Large intestine (tissue), 12 donors: ENCODE data around the gene ITIH1. TPM values are rescaled to one million over a fixed set of nuclear protein-coding genes. Genes with fewer than 3 reads are reported as not detected.
"Not testable (repeated sequence)": the region's sequence is repeated elsewhere in the genome, so short reads cannot be mapped to it uniquely, and the experiment has no call there.

ENCODE experiments used
- DNase-seq, 2 donors: peaks; one replicate each; pipeline versions ENCODE4 v3.0.0 to v3.0.0-alpha.2; 2013
- H3K27ac ChIP-seq: one replicate; pipeline ENCODE4 v1.5.1; 2013; ENCODE audit warnings: low read length
- H3K27me3 ChIP-seq: 2 replicates; pipeline ENCODE4 v1.6.1; 2013; ENCODE audit warnings: low read length; ENCODE audit not compliant: control insufficient read depth, insufficient read depth
- H3K36me3 ChIP-seq: 2 replicates; pipeline ENCODE4 v1.6.1; 2013; ENCODE audit warnings: low read length; ENCODE audit not compliant: control insufficient read depth, insufficient read depth
- H3K4me1 ChIP-seq: one replicate; pipeline ENCODE4 v1.6.1; 2013; ENCODE audit warnings: low read length; ENCODE audit not compliant: control insufficient read depth, insufficient read depth
- H3K4me3 ChIP-seq: one replicate; pipeline ENCODE4 v1.5.1; 2013; ENCODE audit warnings: low read length
- H3K9me3 ChIP-seq: one replicate; pipeline ENCODE4 v1.6.1; 2013; ENCODE audit warnings: mild to moderate bottlenecking, low read depth, low read length, moderate library complexity; ENCODE audit not compliant: control insufficient read depth
- WGBS: methylation state at CpG from one replicate; pipeline ENCODE4 v1.1.5; 2013; ENCODE audit warnings: low lambda C conversion rate; ENCODE audit not compliant: insufficient coverage; 5-methylcytosine and 5-hydroxymethylcytosine counted together
- long read RNA-seq, 11 donors: transcript quantifications; one replicate each; lab custom pipeline, GENCODE V29; 2026
- polyA plus RNA-seq: library from polyadenylated mRNA; unstranded; fragments of 120-200 nt; gene quantifications from one replicate; pipeline ENCODE4 v1.2.1, GENCODE V29; 2013

The ITIH1 gene, protein sequence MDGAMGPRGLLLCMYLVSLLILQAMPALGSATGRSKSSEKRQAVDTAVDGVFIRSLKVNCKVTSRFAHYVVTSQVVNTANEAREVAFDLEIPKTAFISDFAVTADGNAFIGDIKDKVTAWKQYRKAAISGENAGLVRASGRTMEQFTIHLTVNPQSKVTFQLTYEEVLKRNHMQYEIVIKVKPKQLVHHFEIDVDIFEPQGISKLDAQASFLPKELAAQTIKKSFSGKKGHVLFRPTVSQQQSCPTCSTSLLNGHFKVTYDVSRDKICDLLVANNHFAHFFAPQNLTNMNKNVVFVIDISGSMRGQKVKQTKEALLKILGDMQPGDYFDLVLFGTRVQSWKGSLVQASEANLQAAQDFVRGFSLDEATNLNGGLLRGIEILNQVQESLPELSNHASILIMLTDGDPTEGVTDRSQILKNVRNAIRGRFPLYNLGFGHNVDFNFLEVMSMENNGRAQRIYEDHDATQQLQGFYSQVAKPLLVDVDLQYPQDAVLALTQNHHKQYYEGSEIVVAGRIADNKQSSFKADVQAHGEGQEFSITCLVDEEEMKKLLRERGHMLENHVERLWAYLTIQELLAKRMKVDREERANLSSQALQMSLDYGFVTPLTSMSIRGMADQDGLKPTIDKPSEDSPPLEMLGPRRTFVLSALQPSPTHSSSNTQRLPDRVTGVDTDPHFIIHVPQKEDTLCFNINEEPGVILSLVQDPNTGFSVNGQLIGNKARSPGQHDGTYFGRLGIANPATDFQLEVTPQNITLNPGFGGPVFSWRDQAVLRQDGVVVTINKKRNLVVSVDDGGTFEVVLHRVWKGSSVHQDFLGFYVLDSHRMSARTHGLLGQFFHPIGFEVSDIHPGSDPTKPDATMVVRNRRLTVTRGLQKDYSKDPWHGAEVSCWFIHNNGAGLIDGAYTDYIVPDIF
- polyA plus RNA-seq: 1.6 TPM
- long read RNA-seq, donor 1: 0 reads
- long read RNA-seq, donor 2: 0 reads
- long read RNA-seq, donor 3: 0 reads
- long read RNA-seq, donor 4: 0 reads
- long read RNA-seq, donor 5, partial matches to known transcripts: 0 of 1 reads
- long read RNA-seq, donor 5, other reads (novel, unspliced or antisense): 0 of 1 reads
- long read RNA-seq, donor 6, partial matches to known transcripts: 0 of 1 reads
- long read RNA-seq, donor 6, other reads (novel, unspliced or antisense): 0 of 1 reads
- long read RNA-seq, donor 7, partial matches to known transcripts: 0 of 2 reads
- long read RNA-seq, donor 7, other reads (novel, unspliced or antisense): 0 of 2 reads
- long read RNA-seq, donor 8: 0 reads
- long read RNA-seq, donor 9: 0 reads
- long read RNA-seq, donor 10: 0 reads
- long read RNA-seq, donor 11: 0 reads

DNA sequence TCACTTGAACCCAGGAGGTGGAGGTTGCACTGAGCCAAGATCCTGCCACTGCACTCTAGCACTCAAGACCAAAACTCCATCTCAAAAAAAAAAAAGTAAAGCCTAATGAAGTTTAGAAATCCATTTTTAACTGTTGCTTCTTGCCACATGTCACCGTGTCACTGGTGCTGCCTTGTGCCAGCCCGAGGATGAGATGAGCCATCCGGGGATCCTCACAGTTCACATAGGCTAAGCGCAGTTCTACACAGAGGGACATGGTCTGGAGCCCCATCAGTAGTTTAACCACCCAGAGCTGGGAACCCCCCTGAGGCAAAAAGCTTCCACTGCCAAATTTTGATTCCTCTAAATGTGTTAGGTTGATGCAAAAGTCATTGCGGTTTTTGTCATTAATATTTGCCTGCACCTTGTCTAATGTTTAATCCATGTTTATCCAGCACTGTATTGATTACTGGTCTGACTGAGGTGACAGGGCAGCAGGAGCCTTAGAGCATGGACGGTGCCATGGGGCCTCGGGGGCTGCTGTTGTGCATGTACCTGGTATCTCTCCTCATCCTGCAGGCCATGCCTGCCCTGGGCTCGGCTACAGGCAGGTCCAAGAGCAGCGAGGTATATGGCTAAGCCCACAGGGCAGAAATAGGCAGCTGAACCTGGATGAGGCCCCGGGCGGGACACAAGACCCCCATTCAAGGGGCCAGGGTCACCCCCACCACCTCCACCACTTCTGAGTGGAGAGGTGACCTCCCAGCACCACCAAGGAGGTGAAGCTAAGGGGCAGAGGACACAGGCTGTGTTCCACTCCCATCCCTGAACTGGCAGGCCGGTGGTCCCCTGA is at the start of gene ITIH1:
TSS of gene ITIH1 (plus strand) at position 473 of the 832 bp plus-strand sequence. CDS start at position 490, 17 bp downstream.
- no peaks in the 10 kb centered on the region for H3K36me3 ChIP-seq
- H3K4me1 ChIP-seq: peaks cover 30% of the 10 kb centered on the region
- no peak within 1 kb of the TSS for H3K4me3 ChIP-seq
- no CpG with 5 or more reads among the region's 12 CpGs for WGBS
- H3K27me3 ChIP-seq: peaks cover 4% of the 10 kb centered on the region
- H3K9me3 ChIP-seq: no peaks in the 10 kb centered on the region
- no peak for DNase-seq
- H3K27ac ChIP-seq: peak within 1 kb of the TSS; percentile 73

DNA sequence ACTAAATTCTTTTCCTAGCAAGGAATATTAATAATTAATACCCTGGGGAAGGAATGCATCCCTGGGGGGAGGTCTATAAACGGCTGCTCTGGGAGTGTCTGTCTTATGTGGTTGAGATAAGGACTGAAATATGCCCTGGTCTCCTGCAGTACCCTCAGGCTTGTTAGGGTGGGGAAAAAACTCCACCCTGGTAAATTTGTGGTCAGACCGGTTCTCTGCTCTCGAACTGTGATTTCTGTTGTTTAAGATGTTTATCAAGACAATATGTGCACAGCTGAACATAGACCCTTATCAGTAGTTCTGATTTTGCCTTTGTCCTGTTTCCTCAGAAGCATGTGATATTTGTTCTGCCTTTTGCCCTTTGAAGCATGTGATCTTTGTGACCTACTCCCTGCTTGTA is 48.6 kb upstream of the ITIH1 start:
- no CpG with 5 or more reads among the region's 3 CpGs for WGBS
- H3K27me3 ChIP-seq, H3K4me1 ChIP-seq, H3K4me3 ChIP-seq, H3K27ac ChIP-seq, DNase-seq, H3K9me3 ChIP-seq: not testable (repeated sequence)
- peaks cover 27% of the 10 kb centered on the region for H3K36me3 ChIP-seq

DNA sequence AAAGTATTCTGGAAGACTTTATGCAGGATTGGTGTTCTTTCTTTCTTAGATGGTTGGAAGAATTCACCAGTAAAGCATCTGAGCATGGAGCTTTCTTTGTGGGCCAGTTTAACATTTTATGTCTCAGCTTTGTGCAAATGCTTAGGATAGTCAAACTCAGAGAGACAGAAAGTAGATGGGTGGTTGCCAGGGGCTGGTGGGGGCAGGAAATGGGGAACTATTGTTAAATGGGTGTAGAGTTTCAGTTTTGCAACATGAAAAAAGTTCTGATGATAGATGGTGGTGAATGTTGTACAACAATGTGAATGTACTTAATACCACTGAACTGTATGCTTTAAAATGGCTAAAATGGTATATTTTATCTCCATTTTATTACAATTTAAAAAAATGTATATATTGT is 46.7 kb upstream of the ITIH1 start:
- DNase-seq: no peak
- H3K9me3 ChIP-seq: peaks cover 5% of the 10 kb centered on the region
- H3K27me3 ChIP-seq: no peaks in the 10 kb centered on the region
- peaks cover 38% of the 10 kb centered on the region for H3K36me3 ChIP-seq
- no peaks in the 10 kb centered on the region for H3K4me1 ChIP-seq
- no peak overlapping the region for H3K27ac ChIP-seq
- H3K4me3 ChIP-seq: no peak overlapping the region

DNA sequence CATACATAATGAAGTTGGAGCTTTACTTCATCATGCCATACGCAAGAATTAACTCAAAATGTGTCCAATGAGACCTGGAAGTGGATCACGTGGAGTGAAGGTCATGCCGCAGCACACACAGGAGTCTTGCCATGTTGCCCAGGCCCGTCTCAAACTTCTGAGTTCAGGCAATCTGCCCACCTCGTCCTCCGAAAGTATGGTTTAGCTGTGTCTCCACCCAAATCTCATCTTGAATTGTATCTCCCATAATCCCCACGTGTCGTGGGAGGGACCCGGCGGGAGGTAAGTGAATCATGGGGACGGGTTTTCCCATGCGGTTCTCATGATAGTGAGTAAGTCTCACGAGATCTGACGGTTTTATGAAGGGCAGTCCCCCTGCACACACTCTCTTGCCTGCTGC is 45.8 kb upstream of the ITIH1 start:
- Histone ChIP-seq H3K4me3 (no peak overlapping the region), H3K4me1 (no peaks in the 10 kb centered on the region), H3K27ac (no peak overlapping the region), H3K27me3 (no peaks in the 10 kb centered on the region), H3K36me3 (peaks cover 42% of the 10 kb centered on the region), H3K9me3 (peaks cover 5% of the 10 kb centered on the region)
- DNase-seq: no peak
- no CpG with 5 or more reads among the region's 14 CpGs for WGBS

DNA sequence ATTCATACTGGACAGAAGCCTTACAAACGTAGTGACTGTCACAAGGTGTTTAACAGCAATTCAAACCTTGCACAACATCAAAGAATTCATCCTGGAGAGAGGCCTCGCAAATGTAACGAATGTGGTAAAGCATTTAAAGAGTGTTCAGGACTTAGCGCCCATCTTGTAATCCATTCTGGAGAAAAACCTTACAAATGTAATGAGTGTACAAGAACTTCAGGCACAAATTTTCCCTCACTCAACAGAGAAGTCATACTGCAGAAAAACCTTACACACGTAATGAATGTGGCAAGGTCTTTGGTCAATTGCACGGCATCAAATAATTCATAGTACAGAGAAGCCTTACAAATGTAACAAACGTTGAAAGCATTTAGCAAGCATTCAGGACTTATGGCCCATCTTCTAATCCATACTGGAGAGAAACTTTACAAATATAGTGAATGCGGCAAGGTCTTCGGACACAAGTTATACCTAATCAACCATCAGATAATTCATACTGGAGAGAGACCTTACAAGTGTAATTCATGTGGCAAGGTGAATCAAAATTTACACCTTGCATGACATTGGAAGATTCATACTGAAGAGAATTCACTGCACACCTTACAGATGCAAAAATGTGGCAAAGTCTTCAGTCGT is 44.0 kb upstream of the ITIH1 start:
- 100% methylated on average over 1 of the region's 10 CpGs for WGBS
- Histone ChIP-seq H3K36me3 (peaks cover 54% of the 10 kb centered on the region), H3K4me1 (no peaks in the 10 kb centered on the region), H3K4me3 (no peak overlapping the region), H3K27ac (no peak overlapping the region), H3K9me3 (peaks cover 5% of the 10 kb centered on the region), H3K27me3 (no peaks in the 10 kb centered on the region)
- DNase-seq: no peak

DNA sequence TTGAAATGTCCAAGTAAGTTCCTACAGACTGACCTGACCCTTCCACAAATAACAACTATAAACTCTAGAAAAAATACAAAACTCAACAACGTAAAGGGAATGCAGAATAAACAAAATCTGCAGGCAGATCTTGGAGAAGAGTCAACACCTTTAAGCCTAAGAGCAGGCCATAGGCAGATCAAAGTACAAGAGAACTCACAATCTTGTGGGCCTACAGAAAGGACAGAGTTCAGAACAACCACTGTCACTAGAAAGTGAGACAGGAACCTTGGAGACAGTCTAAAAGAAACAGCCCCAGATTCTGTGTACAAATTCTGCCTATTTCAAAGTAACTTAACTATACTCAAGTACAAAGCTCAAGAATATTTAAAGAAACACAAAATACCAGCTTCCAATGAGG is 37.7 kb upstream of the ITIH1 start:
- no peaks in the 10 kb centered on the region for H3K27me3 ChIP-seq
- H3K4me3 ChIP-seq: no peak overlapping the region
- DNase-seq: peak; percentile 43 to 70
- no peaks in the 10 kb centered on the region for H3K9me3 ChIP-seq
- peak overlapping the region; percentile 87 for H3K27ac ChIP-seq
- peaks cover 61% of the 10 kb centered on the region for H3K36me3 ChIP-seq
- H3K4me1 ChIP-seq: peaks cover 4% of the 10 kb centered on the region
- WGBS: no CpG with 5 or more reads among the region's 1 CpG

DNA sequence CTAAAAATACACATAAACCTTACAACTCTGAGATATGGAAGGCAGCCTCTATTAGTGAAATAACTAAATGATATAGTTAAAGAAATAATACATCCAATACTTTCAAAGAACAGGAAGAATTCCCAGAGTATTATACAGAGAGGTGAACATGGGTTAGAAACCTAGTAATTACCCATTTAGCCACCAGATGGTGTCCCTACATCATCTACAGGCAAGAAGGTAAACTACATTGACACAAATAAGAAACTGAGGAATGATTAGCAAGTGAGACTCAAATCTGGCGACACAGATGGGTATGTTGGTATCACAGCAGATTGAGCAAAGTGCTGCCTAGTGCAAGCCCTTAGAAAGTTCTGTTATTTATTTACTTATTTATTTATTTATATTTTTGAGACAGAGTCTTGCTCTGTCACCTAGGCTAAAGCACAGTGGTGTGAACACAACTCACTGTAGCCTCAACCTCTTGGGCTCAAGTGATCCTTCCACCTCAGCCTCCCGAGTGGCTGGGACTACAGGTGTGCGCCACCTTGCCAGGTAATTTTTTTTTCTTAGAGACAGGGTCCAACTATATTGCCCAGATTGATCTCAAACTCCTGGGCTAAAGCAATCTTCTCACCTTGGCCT is 34.9 kb upstream of the ITIH1 start:
- Histone ChIP-seq H3K27me3 (no peaks in the 10 kb centered on the region), H3K4me1 (peaks cover 4% of the 10 kb centered on the region), H3K9me3 (no peaks in the 10 kb centered on the region), H3K36me3 (peaks cover 62% of the 10 kb centered on the region), H3K4me3 (no peak overlapping the region), H3K27ac (no peak overlapping the region)
- no CpG with 5 or more reads among the region's 3 CpGs for WGBS
- peak in 1 of 2 donors; percentile 22 for DNase-seq

DNA sequence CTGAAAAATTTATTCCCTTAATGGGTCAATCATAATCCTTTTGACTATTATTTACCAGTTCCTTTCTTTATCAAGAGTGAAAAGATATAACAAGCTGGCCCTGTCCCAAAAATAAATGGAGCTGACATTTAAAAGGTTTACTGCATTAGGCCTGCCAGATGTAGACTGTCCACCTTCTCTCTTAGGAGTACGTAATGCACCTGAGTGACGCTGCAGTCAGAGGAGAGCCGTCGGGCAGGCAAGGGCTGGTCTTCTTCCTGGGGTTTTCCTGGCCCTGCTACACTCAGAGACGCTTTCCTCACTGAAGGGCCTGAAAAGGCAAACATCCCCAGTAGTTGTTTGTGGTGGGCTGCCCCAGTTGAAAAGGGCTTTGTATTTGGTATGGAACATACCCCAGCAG is 34.2 kb upstream of the ITIH1 start:
- no peak for DNase-seq
- Histone ChIP-seq H3K4me1 (peaks cover 4% of the 10 kb centered on the region), H3K4me3 (no peak overlapping the region), H3K27ac (no peak overlapping the region), H3K36me3 (peaks cover 61% of the 10 kb centered on the region), H3K27me3 (no peaks in the 10 kb centered on the region), H3K9me3 (no peaks in the 10 kb centered on the region)
- no CpG with 5 or more reads among the region's 5 CpGs for WGBS

DNA sequence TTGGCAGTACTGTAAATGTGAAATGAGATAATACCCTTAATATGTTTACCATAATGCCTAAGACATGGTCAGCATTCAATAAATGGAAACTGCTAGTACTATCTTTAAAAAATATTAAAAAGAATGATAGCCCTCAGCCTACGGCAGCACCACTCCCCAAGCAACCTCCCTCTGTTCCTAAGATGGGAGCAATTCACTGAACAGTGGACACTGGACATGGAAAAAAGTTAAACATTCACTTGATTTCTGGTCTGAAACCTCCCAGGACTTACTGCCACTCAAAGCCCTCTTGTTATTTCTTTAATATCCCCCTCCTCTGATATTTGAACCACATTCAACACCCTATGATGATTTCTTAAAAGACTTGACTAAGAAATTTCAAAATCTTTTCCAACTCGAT is 33.7 kb upstream of the ITIH1 start:
- Histone ChIP-seq H3K36me3 (peaks cover 59% of the 10 kb centered on the region), H3K27ac (no peak overlapping the region), H3K27me3 (no peaks in the 10 kb centered on the region), H3K9me3 (no peaks in the 10 kb centered on the region), H3K4me1 (peaks cover 4% of the 10 kb centered on the region), H3K4me3 (no peak overlapping the region)
- no peak for DNase-seq
- WGBS: 80% methylated on average over 1 of the region's 2 CpGs
